22Rv1 (cell line): ENCODE data around the gene MLLT10.

Experiments used
- ZFX ChIP-seq: fragments of 450-650 bp; IDR thresholded peaks from 2 replicates; pipeline ENCODE4 v1.6.1; 2017; ENCODE audit warnings: antibody characterized with exemption, borderline replicate concordance
- TF ChIP-seq, protein P1 (sequence below): fragments of 450-650 bp; IDR thresholded peaks from 2 replicates; pipeline ENCODE4 v1.5.1; 2017; ENCODE audit warnings: mild to moderate bottlenecking

GRCh38 chr10:21754410-21755011 is 220.5 kb downstream of the MLLT10 start:
- TF ChIP-seq ZFX, result no peak
- TF ChIP-seq, protein P1, sequence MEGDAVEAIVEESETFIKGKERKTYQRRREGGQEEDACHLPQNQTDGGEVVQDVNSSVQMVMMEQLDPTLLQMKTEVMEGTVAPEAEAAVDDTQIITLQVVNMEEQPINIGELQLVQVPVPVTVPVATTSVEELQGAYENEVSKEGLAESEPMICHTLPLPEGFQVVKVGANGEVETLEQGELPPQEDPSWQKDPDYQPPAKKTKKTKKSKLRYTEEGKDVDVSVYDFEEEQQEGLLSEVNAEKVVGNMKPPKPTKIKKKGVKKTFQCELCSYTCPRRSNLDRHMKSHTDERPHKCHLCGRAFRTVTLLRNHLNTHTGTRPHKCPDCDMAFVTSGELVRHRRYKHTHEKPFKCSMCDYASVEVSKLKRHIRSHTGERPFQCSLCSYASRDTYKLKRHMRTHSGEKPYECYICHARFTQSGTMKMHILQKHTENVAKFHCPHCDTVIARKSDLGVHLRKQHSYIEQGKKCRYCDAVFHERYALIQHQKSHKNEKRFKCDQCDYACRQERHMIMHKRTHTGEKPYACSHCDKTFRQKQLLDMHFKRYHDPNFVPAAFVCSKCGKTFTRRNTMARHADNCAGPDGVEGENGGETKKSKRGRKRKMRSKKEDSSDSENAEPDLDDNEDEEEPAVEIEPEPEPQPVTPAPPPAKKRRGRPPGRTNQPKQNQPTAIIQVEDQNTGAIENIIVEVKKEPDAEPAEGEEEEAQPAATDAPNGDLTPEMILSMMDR, result no peak
